Cardiac fibroblast (primary cell): ENCODE measurements around the gene EIF5B.

Experiments used
- DNase-seq, 2 donors: peaks; one replicate each; pipeline versions ENCODE4 v3.0.0 to v3.0.0-alpha.2; 2010; ENCODE audit warnings: low read depth in 2 of 2
- H3K4me3 ChIP-seq, 2 donors: replicated peaks in 1 of 2; 1 replicate in 1 of 2; 2 replicates in 1 of 2; pipeline ENCODE4 v1.5.1; 2011; ENCODE audit warnings: low read depth in 2 of 2, low read length in 2 of 2, mild to moderate bottlenecking in 2 of 2, moderate library complexity in 1 of 2
- TF ChIP-seq, protein P1 (sequence below): IDR thresholded peaks from one replicate; pipeline ENCODE4 v1.5.1; 2011; ENCODE audit warnings: low read depth, mild to moderate bottlenecking, low read length, inconsistent platforms

The EIF5B gene

DNA sequence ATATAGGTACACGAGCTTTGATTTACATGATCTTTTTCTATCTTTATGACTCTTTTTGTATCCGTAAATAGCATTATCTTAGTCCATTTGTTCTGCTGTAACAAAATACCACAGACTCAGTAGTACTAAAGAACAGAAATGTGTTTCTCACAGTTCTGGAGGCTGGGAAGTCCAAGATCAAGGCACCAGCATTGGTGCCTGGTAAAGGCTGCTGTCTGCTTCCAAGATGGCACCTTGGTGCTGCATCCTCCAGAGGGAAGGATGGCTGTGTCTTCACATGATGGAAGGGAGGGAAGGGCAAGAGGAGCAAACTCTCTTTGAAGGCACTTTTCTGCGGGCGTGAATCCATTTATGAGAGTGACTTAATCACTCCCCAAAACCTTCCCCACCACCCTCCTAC is 36.0 kb downstream of the EIF5B start:
- no peak overlapping the region for H3K4me3 ChIP-seq
- no peak for DNase-seq
- TF ChIP-seq, protein P1, sequence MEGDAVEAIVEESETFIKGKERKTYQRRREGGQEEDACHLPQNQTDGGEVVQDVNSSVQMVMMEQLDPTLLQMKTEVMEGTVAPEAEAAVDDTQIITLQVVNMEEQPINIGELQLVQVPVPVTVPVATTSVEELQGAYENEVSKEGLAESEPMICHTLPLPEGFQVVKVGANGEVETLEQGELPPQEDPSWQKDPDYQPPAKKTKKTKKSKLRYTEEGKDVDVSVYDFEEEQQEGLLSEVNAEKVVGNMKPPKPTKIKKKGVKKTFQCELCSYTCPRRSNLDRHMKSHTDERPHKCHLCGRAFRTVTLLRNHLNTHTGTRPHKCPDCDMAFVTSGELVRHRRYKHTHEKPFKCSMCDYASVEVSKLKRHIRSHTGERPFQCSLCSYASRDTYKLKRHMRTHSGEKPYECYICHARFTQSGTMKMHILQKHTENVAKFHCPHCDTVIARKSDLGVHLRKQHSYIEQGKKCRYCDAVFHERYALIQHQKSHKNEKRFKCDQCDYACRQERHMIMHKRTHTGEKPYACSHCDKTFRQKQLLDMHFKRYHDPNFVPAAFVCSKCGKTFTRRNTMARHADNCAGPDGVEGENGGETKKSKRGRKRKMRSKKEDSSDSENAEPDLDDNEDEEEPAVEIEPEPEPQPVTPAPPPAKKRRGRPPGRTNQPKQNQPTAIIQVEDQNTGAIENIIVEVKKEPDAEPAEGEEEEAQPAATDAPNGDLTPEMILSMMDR: no peak

DNA sequence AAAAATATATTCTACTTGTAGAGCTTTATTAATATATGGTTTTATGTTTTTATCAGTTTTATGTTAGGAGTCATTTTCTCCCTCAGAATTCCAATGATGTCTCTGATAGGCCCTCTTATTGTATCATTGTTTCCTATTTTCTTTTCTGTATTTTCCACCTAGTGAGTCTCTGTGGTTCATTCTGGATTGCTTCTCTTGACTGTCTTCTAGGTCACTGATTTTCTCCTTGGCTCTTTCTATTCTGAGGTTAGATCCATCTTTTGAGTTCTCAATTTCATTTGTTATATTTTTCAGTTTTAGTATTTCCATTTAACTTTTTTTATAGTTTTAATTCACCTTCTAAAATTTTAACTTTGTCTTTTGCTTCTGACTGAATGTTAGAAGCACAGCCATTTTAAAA is 37.6 kb downstream of the EIF5B start:
- TF ChIP-seq, protein P1: no peak
- H3K4me3 ChIP-seq: no peak overlapping the region
- no peak for DNase-seq

DNA sequence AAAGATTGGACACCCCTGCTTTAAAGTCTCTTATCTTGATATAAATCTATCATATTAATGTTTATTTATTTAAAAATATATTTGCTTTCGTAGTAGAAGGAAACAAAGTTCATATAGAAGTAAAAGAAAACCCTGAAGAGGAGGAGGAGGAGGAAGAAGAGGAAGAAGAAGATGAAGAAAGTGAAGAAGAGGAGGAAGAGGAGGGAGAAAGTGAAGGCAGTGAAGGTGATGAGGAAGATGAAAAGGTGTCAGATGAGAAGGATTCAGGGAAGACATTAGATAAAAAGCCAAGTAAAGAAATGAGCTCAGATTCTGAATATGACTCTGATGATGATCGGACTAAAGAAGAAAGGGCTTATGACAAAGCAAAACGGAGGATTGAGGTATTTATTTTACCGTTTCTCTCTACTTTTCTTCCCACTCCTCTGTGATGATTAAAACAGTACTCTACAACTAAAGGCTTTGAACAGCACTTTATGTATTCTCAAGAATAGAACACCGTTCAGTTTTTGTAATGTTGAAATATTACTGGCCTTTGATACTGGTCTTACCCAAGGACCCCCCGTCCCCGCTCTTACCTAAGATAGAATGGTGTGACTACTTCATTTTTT is 39.2 kb downstream of the EIF5B start:
- H3K4me3 ChIP-seq: no peak overlapping the region
- DNase-seq: no peak
- TF ChIP-seq, protein P1: no peak

DNA sequence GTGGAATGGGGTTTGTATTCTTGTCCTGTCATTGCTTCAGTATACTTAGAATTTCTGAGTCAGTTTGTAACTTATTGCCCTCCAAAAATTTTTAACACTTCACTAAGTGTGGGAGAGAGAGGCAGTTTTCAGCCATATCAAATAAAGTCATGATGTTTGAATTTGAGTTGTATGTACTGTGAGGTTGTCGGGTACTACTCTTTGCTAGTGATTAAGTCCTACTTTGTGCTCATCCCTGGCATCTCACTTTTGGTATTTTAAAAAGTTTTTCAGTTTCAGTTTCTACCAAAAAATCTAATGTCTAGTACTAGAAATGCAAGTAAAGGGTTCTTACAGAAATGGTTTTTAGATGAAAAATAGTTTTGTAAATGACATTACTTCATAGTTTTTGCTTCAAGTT is 40.7 kb downstream of the EIF5B start:
- TF ChIP-seq, protein P1: no peak
- no peak for DNase-seq
- H3K4me3 ChIP-seq: no peak overlapping the region

DNA sequence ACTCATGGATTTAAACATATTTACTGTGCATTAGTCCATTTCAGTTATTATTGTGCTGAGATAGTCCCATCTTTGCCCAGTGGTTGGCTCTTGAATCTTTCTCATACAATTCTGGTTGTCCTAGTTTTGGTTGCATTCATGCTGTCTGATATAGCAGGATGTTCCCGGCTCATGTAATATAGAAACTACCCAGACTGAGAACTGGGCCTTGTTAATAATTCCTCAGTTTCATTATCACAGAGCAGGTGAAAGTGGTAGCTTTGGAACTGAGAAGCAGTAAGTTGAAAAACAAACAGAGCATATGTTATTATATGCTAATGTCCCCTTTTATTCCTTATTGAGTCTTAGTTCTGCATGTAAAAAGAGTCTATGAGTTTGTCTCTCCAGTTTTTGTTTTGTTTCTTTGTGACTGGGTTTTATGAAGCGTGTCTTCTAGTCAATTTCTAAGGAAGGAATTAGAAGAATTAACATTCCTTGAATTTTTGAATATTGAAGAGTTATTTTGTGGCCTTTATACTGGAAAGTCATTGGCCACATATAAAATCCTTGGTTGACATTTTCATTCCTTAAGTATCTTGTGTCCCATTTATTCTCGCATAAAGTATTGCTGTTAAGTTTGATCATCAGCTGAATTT is 43.3 kb downstream of the EIF5B start:
- no peak for DNase-seq
- TF ChIP-seq, protein P1: no peak
- H3K4me3 ChIP-seq: no peak overlapping the region

DNA sequence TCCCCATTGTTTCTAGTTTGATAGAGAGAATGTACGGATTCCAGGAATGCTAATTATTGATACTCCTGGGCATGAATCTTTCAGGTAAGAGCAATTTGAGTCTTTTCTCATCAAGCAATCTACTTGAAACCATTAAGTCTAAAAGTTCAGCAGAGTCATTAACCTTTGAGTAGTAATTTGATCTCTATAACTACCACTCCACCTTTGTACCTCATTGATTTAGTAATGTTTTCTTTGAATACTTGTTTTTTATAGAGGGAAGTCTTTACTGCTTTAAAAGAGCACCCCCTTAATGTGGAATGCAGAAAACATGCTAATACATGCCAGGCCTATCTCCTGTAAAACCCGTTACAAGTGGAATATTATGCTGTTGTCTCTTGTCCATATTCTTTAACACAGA is 45.0 kb downstream of the EIF5B start:
- TF ChIP-seq, protein P1: no peak
- DNase-seq: no peak
- no peak overlapping the region for H3K4me3 ChIP-seq
